Bronchial epithelial cell (primary cell): ENCODE results near the gene EGFLAM. TPM values are rescaled to one million over a fixed set of nuclear protein-coding genes. Genes with fewer than 3 reads are reported as not detected.

Experiments used
- DNase-seq: peaks from one replicate; pipeline ENCODE4 v3.0.0-alpha.2; 2010; ENCODE audit warnings: low read depth
- FAIRE-seq: peaks from 2 replicates; lab custom pipeline; 2011; peaks lifted over from hg19 to GRCh38; lab: Jason Lieb, UNC
- H3K27me3 ChIP-seq: 2 replicates; pipeline ENCODE4 v1.5.1; 2011; ENCODE audit warnings: low read length; ENCODE audit not compliant: control insufficient read depth, insufficient read depth
- H3K36me3 ChIP-seq: 2 replicates; pipeline ENCODE4 v1.5.1; 2011; ENCODE audit warnings: low read length; ENCODE audit not compliant: control insufficient read depth, insufficient read depth
- H3K4me3 ChIP-seq: 2 replicates; pipeline ENCODE4 v1.5.1; 2011; ENCODE audit warnings: mild to moderate bottlenecking, low read depth, low read length, control low read depth
- total RNA-seq: library from RNA; depleted of rRNA; stranded (reverse); fragments of >200 nt; gene quantifications from 2 replicates; pipeline ENCODE4 v1.2.1, GENCODE V29; 2014
- TF ChIP-seq, protein P1 (sequence below): IDR thresholded peaks from 2 replicates; pipeline ENCODE4 v1.5.1; 2011; ENCODE audit warnings: mild to moderate bottlenecking, moderate library complexity, low read length, control low read depth, inconsistent platforms; ENCODE audit not compliant: insufficient read depth, severe bottlenecking

Gene EGFLAM
- total RNA-seq, 1 donor from 2014 or later: 0.53 TPM

GRCh38 chr5:38245307-38245706, 13.1 kb upstream of the EGFLAM start:
- TF ChIP-seq, protein P1, sequence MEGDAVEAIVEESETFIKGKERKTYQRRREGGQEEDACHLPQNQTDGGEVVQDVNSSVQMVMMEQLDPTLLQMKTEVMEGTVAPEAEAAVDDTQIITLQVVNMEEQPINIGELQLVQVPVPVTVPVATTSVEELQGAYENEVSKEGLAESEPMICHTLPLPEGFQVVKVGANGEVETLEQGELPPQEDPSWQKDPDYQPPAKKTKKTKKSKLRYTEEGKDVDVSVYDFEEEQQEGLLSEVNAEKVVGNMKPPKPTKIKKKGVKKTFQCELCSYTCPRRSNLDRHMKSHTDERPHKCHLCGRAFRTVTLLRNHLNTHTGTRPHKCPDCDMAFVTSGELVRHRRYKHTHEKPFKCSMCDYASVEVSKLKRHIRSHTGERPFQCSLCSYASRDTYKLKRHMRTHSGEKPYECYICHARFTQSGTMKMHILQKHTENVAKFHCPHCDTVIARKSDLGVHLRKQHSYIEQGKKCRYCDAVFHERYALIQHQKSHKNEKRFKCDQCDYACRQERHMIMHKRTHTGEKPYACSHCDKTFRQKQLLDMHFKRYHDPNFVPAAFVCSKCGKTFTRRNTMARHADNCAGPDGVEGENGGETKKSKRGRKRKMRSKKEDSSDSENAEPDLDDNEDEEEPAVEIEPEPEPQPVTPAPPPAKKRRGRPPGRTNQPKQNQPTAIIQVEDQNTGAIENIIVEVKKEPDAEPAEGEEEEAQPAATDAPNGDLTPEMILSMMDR: no peak
- no peak for DNase-seq
- no peak for FAIRE-seq
- H3K27me3 ChIP-seq: no peaks in the 10 kb centered on the region
- no peak overlapping the region for H3K4me3 ChIP-seq
- no peaks in the 10 kb centered on the region for H3K36me3 ChIP-seq

GRCh38 chr5:38249301-38249700, 9.1 kb upstream of the EGFLAM start:
- H3K36me3 ChIP-seq: no peaks in the 10 kb centered on the region
- H3K27me3 ChIP-seq: no peaks in the 10 kb centered on the region
- FAIRE-seq (no peak), DNase-seq (no peak)
- H3K4me3 ChIP-seq: no peak overlapping the region
- TF ChIP-seq, protein P1: no peak

- Histone ChIP-seq H3K27me3 (no peaks in the 10 kb centered on the region), H3K4me3 (no peak overlapping the region), H3K36me3 (no peaks in the 10 kb centered on the region)
- DNase-seq (no peak), FAIRE-seq (no peak)
- TF ChIP-seq, protein P1: no peak
These were observed 8.5 kb upstream of the EGFLAM start for GRCh38 chr5:38249812-38250211.

GRCh38 chr5:38250763-38251448, 7.5 kb upstream of the EGFLAM start:
- FAIRE-seq: peak; percentile 72
- TF ChIP-seq, protein P1: no peak

GRCh38 chr5:38253759-38254158, 4.6 kb upstream of the EGFLAM start:
- H3K36me3 ChIP-seq: no peaks in the 10 kb centered on the region
- H3K4me3 ChIP-seq: no peak overlapping the region
- DNase-seq: no peak
- TF ChIP-seq, protein P1: no peak
- H3K27me3 ChIP-seq: peaks cover 22% of the 10 kb centered on the region
- FAIRE-seq: no peak

More at GRCh38 chr5:38250763-38251448, 7.5 kb upstream of the EGFLAM start:
- H3K4me3 ChIP-seq: no peak overlapping the region
- H3K36me3 ChIP-seq: no peaks in the 10 kb centered on the region
- no peaks in the 10 kb centered on the region for H3K27me3 ChIP-seq
- DNase-seq: no peak
